GM12864 (cell line): Measurements from ENCODE around the gene LAMA1.
A peak's percentile ranks its signal among the peaks of the same experiment; 100 is the strongest.

Experiments used
- DNase-seq: peaks from one replicate; pipeline ENCODE4 v3.0.0-alpha.2; 2011; ENCODE audit warnings: low read depth
- H3K4me3 ChIP-seq: 2 replicates; pipeline ENCODE4 v1.5.1; 2011; ENCODE audit warnings: mild to moderate bottlenecking, low read depth, low read length, control low read depth
- TF ChIP-seq, protein P1 (sequence below): IDR thresholded peaks from 2 replicates; pipeline ENCODE4 v1.5.1; 2011; ENCODE audit warnings: low read depth, mild to moderate bottlenecking, moderate library complexity, low read length, control low read depth, inconsistent platforms; ENCODE audit errors: missing control alignments

Gene LAMA1

DNA sequence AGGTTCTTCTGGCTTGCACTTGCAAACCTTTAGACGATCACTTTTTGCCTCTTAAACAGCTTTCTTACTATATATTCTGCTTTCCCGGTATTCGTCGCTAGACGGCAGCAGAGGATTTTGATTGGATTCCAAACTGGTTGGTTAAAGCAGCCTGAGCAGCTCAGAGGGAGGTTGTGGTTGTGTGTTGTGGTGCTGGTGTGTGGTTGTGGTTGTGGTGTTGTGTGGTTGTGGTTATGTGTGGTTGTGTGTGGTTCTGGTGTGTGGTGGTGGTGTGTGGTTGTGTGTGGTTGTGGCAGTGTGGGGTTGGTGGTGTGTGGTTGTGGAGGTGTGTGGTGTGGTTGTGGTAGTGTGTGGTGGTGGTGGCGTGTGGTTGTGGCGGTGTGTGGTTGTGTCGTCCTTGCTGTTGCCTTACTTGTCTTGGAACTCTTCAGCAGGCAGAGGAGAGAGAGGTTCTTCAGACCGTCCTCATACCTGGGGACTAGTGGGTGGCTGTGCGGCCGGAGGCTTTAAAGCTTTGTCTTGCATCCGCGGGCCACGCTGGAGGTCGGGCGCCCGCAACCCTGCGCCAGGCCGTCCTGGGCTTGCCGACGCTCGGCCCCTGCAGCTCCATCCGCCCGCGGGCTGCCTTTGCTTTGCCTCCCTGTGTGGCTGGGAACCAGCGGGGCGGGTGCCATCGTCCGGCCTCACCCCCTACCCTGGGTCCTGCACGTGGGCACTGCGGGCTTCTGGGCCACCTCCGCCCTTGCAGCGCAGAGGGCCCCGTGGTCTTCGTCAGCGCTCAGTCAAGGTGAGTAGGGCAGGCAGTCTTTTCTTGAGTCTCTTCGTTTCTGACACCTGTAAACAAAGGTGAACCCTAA, 197.3 kb downstream of the LAMA1 start:
- no peak overlapping the region for H3K4me3 ChIP-seq
- TF ChIP-seq, protein P1, sequence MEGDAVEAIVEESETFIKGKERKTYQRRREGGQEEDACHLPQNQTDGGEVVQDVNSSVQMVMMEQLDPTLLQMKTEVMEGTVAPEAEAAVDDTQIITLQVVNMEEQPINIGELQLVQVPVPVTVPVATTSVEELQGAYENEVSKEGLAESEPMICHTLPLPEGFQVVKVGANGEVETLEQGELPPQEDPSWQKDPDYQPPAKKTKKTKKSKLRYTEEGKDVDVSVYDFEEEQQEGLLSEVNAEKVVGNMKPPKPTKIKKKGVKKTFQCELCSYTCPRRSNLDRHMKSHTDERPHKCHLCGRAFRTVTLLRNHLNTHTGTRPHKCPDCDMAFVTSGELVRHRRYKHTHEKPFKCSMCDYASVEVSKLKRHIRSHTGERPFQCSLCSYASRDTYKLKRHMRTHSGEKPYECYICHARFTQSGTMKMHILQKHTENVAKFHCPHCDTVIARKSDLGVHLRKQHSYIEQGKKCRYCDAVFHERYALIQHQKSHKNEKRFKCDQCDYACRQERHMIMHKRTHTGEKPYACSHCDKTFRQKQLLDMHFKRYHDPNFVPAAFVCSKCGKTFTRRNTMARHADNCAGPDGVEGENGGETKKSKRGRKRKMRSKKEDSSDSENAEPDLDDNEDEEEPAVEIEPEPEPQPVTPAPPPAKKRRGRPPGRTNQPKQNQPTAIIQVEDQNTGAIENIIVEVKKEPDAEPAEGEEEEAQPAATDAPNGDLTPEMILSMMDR, result peak; percentile 84
- peak; percentile 10 for DNase-seq

DNA sequence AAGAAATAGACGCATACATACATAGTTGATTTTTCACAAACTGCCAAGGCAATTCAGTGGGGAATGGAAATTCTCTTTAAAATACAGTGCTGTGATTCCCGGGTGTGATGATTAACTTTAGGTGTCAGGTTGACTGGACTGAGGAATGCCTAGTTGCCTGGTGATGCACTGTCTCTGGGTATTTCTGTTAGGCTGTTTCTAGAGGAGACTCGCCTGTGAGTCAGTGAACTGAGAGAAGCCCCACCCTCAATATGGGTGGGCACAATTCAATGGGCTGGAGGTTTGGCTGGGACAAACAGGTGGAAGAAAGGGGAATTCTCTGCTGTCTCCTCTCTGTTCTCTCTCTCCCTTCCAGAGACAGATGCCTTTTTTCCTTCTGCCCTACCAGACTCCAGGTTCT, 200.5 kb downstream of the LAMA1 start:
- DNase-seq, result no peak
- no peak overlapping the region for H3K4me3 ChIP-seq
- TF ChIP-seq, protein P1, result no peak

DNA sequence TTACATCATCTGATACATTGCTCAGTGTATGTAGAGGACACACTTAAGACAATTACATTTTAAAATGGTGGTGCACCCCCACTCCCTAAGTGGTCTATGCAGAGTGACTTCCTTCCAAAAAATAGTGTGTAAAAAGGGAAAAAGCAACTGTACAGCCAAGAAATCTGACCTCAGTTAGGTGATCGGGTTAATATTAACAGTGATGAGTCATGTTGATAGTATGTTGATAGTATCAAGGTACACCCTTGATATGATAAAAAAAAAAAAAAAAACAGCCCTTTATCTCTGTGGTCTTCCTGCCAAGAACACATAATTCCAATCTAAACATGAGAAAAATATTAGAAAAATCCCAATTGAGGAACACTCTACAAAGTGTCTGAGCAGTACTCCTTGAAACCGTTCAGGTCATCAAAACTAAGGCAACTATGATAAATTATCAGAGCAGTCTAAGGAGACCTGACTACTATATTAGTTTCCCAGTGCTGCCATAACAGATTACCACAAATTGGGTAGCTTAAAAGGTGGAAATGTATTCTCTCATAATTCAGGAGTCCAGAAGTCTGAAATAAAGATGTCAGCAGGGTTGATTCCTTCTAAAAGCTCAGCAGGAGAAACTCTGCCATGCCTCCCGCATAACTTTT, 216.2 kb downstream of the LAMA1 start:
- no peak overlapping the region for H3K4me3 ChIP-seq
- TF ChIP-seq, protein P1, result no peak
- DNase-seq, result no peak

DNA sequence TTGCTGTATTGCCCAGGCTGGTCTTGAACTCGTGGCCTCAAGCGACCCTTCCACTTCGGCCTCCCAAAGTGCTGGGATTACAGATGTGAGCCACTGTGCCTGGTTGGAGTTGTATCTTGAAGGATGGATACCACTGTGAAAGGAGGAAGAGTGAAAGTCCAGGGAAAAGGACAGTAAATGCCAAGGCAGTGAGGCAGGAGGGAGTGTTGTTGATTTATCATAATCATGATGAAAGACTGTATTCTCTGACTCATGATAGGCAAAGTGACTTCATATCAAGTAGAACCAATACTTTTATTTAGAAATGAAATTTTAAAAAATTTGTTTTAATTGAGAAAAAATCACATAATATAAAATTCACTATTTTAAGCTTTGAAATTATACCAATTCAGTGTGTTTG, 225.8 kb downstream of the LAMA1 start:
- TF ChIP-seq, protein P1, result no peak
- no peak overlapping the region for H3K4me3 ChIP-seq
- no peak for DNase-seq
